HS-5 (cell line): ENCODE data around the gene FRRS1.

ENCODE experiments used
- DNase-seq: peaks from one replicate; pipeline ENCODE4 v3.0.0-alpha.2; 2012; ENCODE audit warnings: low read depth

Gene FRRS1

GRCh38 chr1:99728494-99729235, 37.8 kb downstream of the FRRS1 start:
- no peak for DNase-seq

GRCh38 chr1:99727575-99728185, 38.8 kb downstream of the FRRS1 start:
- no peak for DNase-seq

- no peak for DNase-seq
Measured at GRCh38 chr1:99726818-99727217, 39.6 kb downstream of the FRRS1 start.

- no peak for DNase-seq
Measured at GRCh38 chr1:99726407-99726806, 40.0 kb downstream of the FRRS1 start.

DNA sequence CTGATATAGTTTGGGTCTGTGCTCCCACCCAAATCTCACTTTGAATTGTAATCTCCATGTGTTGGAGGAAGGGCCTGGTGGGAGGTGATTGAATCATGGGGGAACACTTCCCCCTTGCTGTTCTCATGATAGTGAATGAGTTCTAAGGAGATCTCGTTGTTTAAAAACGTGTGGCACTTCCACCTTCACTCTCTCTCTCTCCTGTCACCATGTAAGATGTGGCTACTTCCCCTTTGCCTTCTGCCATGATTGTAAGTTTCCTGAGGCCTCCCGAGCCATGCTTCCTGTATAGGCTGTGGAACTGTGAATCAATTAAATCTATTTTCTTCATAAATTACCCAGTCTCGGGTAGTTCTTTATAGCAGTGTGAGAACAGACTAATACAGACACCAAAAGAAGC, 40.4 kb downstream of the FRRS1 start:
- DNase-seq, result no peak

GRCh38 chr1:99723251-99723650, 43.2 kb downstream of the FRRS1 start:
- DNase-seq, result no peak

DNA sequence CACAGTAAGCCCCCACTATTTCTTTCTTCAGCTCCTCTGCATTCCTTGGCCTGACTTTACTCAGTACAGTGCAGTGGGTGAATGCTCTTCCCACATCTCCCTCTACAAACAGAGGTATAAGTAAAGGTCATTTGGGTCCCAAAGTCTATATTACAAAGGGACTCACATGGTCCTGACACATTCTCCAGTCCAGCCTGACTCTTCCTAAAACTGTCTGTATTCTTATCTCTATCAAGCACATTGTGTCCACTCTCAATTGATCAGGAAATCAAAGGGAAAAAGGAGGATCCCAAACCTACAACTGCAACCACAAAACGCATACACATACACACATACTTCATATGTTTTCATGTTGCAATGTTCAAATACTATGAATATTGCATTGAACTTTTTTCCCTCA, 49.4 kb downstream of the FRRS1 start:
- no peak for DNase-seq

GRCh38 chr1:99713006-99713405, 53.4 kb downstream of the FRRS1 start:
- DNase-seq, result no peak

GRCh38 chr1:99710994-99711393, 55.4 kb downstream of the FRRS1 start:
- DNase-seq, result no peak

DNA sequence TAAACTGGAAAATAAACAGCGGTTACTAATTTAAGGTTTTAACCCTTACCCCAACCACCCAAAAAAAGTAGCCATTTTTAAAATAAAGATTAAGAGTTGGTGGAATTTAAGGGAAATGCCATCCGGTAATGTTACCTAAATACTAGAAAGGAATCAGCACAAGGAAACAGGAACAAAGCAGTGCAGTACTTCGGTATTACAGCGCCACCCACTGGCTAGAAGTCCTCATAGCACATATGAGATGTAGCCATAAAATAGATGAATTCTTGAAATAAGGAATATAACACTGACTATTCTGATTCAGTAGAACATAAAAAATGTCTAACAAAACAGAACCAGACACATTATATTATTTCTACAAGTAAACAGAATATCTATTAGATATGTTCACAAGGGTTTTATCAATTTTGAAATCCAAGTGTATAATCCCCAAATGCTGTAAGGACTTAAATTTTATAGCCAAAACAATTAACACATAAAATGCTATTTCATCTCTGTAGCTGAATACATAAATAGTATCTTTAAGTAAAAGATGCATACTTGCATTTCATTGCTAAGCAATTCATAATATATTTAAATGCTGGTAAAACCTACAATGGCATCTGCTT, 58.8 kb downstream of the FRRS1 start:
- no peak for DNase-seq

DNA sequence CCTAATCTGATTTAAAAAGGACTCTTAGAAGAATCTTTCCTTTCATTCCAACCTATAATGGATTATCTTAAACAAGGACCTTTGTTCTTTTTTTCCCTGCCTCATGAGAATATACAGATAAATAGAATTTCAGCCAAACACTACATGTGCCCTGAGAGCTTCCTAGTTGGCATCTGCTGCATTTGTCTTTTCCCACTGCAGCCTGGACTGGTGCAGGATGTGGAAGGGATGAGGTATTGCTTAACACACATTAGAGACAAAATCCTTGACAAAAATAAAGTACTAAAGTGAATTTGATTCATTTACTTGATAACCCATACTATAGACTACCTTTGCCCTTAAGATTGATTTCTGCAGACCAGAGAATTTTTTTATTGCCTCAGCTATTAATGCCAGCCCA, 61.0 kb downstream of the FRRS1 start:
- no peak for DNase-seq

- DNase-seq, result no peak
Measured at GRCh38 chr1:99704356-99704816, 62.0 kb downstream of the FRRS1 start.

DNA sequence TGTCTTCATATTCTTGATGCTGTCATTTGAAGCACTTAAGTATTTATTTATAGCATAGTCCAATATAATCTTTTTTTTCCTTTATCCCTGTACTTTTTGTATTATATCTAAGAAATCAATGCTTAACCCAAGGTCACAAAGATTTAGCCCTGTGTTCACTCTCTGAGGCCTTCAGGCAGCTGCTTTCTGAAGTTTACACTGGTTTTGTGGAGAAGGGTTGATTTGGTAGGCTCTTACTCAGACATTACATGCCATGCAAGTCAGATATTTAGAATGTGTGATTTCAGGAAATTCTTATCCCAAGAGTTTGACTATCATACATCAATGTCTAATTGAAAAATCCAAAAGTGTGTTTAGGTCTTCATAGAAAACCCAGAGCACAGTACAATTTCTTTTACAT, 64.2 kb downstream of the FRRS1 start:
- DNase-seq, result no peak

- DNase-seq, result no peak
Measured at GRCh38 chr1:99700020-99700419, 66.4 kb downstream of the FRRS1 start.

- no peak for DNase-seq
Measured at GRCh38 chr1:99697580-99697979, 68.9 kb downstream of the FRRS1 start.

DNA sequence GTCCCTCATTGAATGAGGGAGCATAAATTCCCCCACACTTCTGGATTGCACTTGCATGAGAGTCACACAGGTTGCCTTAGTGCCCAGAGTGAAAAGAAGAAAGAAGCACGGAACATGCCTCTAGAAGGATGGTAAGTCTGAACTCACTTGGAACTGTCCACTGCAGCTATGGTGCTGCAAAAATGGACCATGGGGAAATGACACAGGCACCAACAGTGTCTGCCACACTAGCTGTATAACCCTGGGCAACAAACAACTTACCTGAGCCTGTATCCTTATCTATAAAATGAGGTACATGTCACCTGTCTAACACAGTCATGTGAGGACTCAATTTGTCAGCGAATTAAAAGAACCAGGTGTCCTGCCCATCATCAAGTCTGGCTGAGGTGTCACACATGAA, 69.8 kb downstream of the FRRS1 start:
- no peak for DNase-seq

DNA sequence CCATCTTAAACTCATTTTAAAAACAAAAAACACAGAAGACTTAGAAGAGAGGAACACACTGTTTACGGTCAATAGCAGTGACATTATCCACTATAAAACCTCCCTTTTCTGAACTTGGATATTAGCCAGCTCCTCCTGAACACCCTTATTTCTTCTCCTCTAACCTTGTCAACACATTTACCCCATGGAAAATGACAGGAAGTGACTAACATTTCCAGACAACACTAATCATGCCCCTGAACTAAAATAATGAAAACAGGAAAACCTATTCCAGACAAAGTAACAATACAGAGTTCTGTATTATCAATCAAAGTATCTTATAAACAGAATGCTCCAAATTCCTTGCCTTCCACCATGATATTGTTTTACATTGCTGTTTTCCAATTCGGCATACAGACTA, 75.3 kb downstream of the FRRS1 start:
- DNase-seq, result no peak

- DNase-seq, result no peak
Measured at GRCh38 chr1:99685516-99686180, 80.8 kb downstream of the FRRS1 start.

- DNase-seq, result peak; percentile 46
Measured at GRCh38 chr1:99682291-99682751, 84.1 kb downstream of the FRRS1 start.

DNA sequence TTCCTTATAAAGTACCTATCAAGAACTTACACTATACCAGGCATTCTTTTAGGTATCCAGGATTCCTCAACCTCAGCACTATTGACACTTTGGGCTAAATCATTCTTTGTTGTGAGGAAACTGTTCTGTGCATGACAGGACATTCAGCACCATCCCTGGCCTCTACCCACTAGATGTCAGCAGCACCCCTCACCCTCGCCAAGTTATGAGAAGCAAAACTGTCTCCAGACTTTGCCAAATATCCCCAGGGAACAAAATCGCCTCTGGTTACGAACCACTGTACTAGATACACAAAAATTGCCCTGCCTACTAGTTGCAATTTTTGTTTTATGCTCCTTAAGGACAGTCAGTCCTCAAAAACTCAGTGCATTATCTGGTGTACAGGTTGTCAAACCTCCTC, 84.9 kb downstream of the FRRS1 start:
- no peak for DNase-seq

GRCh38 chr1:99680270-99680669, 86.2 kb downstream of the FRRS1 start:
- no peak for DNase-seq

DNA sequence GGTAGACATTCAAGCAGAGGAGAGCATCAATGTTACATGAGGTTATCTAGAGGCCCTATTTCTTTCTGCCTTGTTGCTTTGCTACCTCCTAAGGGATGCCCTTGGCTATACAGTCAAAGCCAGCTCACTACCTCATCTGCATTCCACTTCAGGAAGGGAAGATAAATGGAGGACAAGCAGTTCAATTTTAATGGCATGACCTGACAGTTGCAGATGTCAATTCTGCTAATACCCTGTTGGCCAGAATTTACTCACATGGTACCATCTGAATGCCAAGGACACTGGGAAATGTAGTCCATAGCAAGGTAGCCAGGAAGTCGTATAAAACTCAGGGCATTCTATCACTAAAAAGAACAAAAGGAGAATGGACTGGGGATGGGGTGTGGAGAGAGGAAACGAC, 89.0 kb downstream of the FRRS1 start:
- DNase-seq, result no peak

DNA sequence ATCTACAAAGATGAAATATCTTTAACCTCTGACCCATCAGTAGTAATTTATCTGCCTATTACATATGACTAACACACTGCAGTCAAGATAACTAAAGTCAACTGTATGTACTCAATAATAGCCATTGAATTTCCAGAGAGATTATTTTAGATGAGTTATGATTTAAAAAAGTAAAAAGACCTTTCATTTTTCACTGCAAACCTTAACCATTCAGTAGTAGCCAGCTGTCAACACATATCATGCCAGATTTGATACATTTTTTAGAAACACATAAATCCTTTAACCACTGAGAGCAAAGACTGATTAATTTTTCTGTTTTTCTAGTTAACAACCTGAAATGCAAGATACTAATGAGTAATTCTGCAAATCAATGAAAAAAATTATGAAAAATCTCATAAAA, 89.6 kb downstream of the FRRS1 start:
- DNase-seq, result no peak
